GM18505 (cell line): ENCODE data around the gene NPSR1.
"Not testable (repeated sequence)": the region's sequence is repeated elsewhere in the genome, so short reads cannot be mapped to it uniquely, and the experiment has no call there.

ENCODE experiments used
- ATAC-seq: cut with Tn5 transposase; IDR thresholded peaks from one replicate; pipeline ENCODE4 v1.9.1; 2021; ENCODE audit not compliant: unreplicated experiment
- POLR2A ChIP-seq: IDR thresholded peaks from 4 replicates; pipeline ENCODE4 v1.6.1; 2011; ENCODE audit warnings: borderline replicate concordance; ENCODE audit not compliant: insufficient read depth, insufficient read length; ENCODE audit errors: extremely low read depth

Gene NPSR1

GRCh38 chr7:34756691-34757090 lies 98.7 kb downstream of the NPSR1 start:
- no peak for TF ChIP-seq POLR2A
- no peak for ATAC-seq

- ATAC-seq: no peak
- TF ChIP-seq POLR2A: no peak
Observed at GRCh38 chr7:34757570-34758110, 99.6 kb downstream of the NPSR1 start.

- peak; percentile 56 for ATAC-seq
- TF ChIP-seq POLR2A: no peak
Observed at GRCh38 chr7:34758111-34758601, 100.1 kb downstream of the NPSR1 start.

- TF ChIP-seq POLR2A: no peak
- ATAC-seq: no peak
Observed at GRCh38 chr7:34759477-34760125, 101.6 kb downstream of the NPSR1 start.

GRCh38 chr7:34760271-34760670 lies 102.3 kb downstream of the NPSR1 start:
- ATAC-seq: no peak

GRCh38 chr7:34761206-34761605 lies 103.2 kb downstream of the NPSR1 start:
- TF ChIP-seq POLR2A: no peak
- no peak for ATAC-seq

More at GRCh38 chr7:34760271-34760670, 102.3 kb downstream of the NPSR1 start:
- no peak for TF ChIP-seq POLR2A

GRCh38 chr7:34761627-34762026 lies 103.6 kb downstream of the NPSR1 start:
- no peak for TF ChIP-seq POLR2A
- no peak for ATAC-seq

GRCh38 chr7:34762764-34763163 lies 104.7 kb downstream of the NPSR1 start:
- no peak for ATAC-seq
- no peak for TF ChIP-seq POLR2A

- TF ChIP-seq POLR2A: no peak
- no peak for ATAC-seq
Observed at GRCh38 chr7:34772296-34772938, 114.4 kb downstream of the NPSR1 start.

GRCh38 chr7:34776748-34777358 lies 118.8 kb downstream of the NPSR1 start:
- no peak for TF ChIP-seq POLR2A
- no peak for ATAC-seq

GRCh38 chr7:34780546-34780945 lies 122.5 kb downstream of the NPSR1 start:
- no peak for TF ChIP-seq POLR2A
- no peak for ATAC-seq

- no peak for ATAC-seq
- no peak for TF ChIP-seq POLR2A
Observed at GRCh38 chr7:34787586-34787985, 129.6 kb downstream of the NPSR1 start.

- no peak for TF ChIP-seq POLR2A
- no peak for ATAC-seq
Observed at GRCh38 chr7:34806831-34807230, 148.8 kb downstream of the NPSR1 start.

GRCh38 chr7:34807548-34808340 lies 149.7 kb downstream of the NPSR1 start:
- ATAC-seq: no peak
- no peak for TF ChIP-seq POLR2A

- ATAC-seq: not testable (repeated sequence)
Observed at GRCh38 chr7:34814203-34814842, 156.3 kb downstream of the NPSR1 start.
